ENCODE measurements around the gene SUB1.
A peak's percentile ranks its signal among the peaks of the same experiment; 100 is the strongest.

DNA sequence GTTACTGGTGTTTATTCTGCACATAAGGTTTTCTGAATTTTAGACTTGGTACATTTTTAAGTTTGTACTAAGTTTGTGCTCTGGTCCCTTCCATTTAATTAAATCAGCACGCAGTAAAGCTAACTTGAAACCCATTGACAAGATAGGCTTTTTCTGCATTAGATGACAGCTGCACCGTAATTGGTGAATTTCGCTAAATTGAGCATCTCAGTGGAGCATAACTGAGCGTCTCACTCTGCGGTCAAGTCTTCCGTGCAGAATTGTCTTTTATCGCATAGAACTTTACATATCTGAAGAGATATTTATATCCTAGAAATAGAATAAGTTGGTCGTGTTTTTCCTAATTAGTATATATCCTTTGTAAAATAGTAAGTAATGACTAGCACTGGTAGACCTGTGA lies 4.1 kb downstream of the SUB1 start:
- TF ChIP-seq POLR2AphosphoS5 (IDR thresholded peaks at IDR 0.05; ENCODE audit: low read depth, low read length): no peak
- 0 out of 2 replicates have a peak, but pooled peaks have one; percentile 19 for TF ChIP-seq POLR2A (IDR thresholded peaks at IDR 0.05; ENCODE audit: low read depth, low read length)
- TF ChIP-seq TAF1 (IDR thresholded peaks at IDR 0.05; ENCODE audit: borderline replicate concordance, low read depth, low read length): no peak
